Kidney (tissue), 14 donors: Measurements from ENCODE around the gene CISD3. TPM values are rescaled to one million over a fixed set of nuclear protein-coding genes. Genes with fewer than 3 reads are reported as not detected.

Source experiments
- DNase-seq, 5 donors: peaks; one replicate each; pipeline ENCODE4 v3.0.0-alpha.2; 2013 to 2020
- FAIRE-seq: peaks from 2 replicates; lab custom pipeline; 2012; peaks lifted over from hg19 to GRCh38; lab: Jason Lieb, UNC
- H3K27ac ChIP-seq, 2 donors: one replicate each; pipeline ENCODE4 v1.7.0; 2013; ENCODE audit warnings: low read depth in 2 of 2, low read length in 2 of 2, inconsistent platforms in 1 of 2
- H3K27me3 ChIP-seq: one replicate; pipeline ENCODE4 v1.7.1; 2013; ENCODE audit warnings: low read length, inconsistent platforms; ENCODE audit not compliant: control insufficient read depth, insufficient read depth
- H3K36me3 ChIP-seq, 3 donors: one replicate each; pipeline versions ENCODE4 v1.7.0 to v1.7.1; 2013; ENCODE audit warnings: low read length in 3 of 3, control low read depth in 1 of 3, inconsistent platforms in 1 of 3; ENCODE audit not compliant: insufficient read depth in 3 of 3, control insufficient read depth in 2 of 3
- H3K4me1 ChIP-seq, 3 donors: one replicate each; pipeline versions ENCODE4 v1.7.0 to v1.7.1; 2013; ENCODE audit warnings: low read length in 3 of 3, inconsistent platforms in 1 of 3, low read depth in 1 of 3; ENCODE audit not compliant: control insufficient read depth in 2 of 3, insufficient read depth in 2 of 3
- H3K4me3 ChIP-seq, 3 donors: one replicate each; pipeline versions ENCODE4 v1.7.0 to v1.8.1; 2013; ENCODE audit warnings: low read length in 3 of 3, control low read depth in 1 of 3, inconsistent platforms in 1 of 3
- H3K9ac ChIP-seq, 3 donors: one replicate each; pipeline versions ENCODE4 v1.7.0 to v1.7.1; 2013; ENCODE audit warnings: low read length in 3 of 3, control low read depth in 1 of 3, inconsistent platforms in 1 of 3
- H3K9me3 ChIP-seq, 3 donors: one replicate each; pipeline versions ENCODE4 v1.7.0 to v1.7.1; 2013; ENCODE audit warnings: low read length in 3 of 3, control low read depth in 1 of 3, inconsistent platforms in 1 of 3; ENCODE audit not compliant: control insufficient read depth in 2 of 3, insufficient read depth in 1 of 3
- CTCF ChIP-seq: IDR thresholded peaks from 3 replicates; pipeline ENCODE4 v1.5.1; 2012; ENCODE audit warnings: mild to moderate bottlenecking, moderate library complexity, borderline replicate concordance; ENCODE audit not compliant: insufficient read depth; ENCODE audit errors: extremely low read depth
- intact Hi-C: fragments of 100-400 bp; cut with DNase I; formaldehyde crosslinking; loops from one replicate; pipeline ENCODE4 v1.11.1; 2022
- polyA plus RNA-seq: library from polyadenylated mRNA; stranded (reverse); fragments of 350-450 nt; fragmentation: Illumina TruSeq; extraction: RNeasy Lipid Tissue Mini Kit (QIAGEN cat#74804); gene quantifications from one replicate; pipeline ENCODE4 v1.2.3, GENCODE V29; 2014; ENCODE audit warnings: low read depth, low replicate concordance; ENCODE audit not compliant: insufficient read depth
- total RNA-seq: library from RNA; stranded (reverse); fragmentation: NEBNext Ultra II Directional; extraction: Animal tissue kit (Norgen Biotek cat#: 25700); gene quantifications from one replicate; pipeline ENCODE4 v1.2.1, GENCODE V29; 2021
- donor health status: control.
- donor health status: control.
- donor health status: control.
- donor health status: control.
- donor health status: control.
- donor health status: DM: yes; HTN: yes; CAD: no.
- donor health status: Normal renal cell carcinoma (clear cell type).

CISD3 gene
- total and polyA plus RNA-seq, 2 donors from 2014 or later = 37.7 to 152 TPM

GRCh38 chr17:38761612-38762011, 31.5 kb downstream of the CISD3 start:
- H3K4me3 ChIP-seq = no peak overlapping the region
- TF ChIP-seq CTCF = no peak
- intact Hi-C loops = no loop called here
- H3K27me3 ChIP-seq = no peaks in the 10 kb centered on the region
- no peak overlapping the region for H3K9ac ChIP-seq
- H3K27ac ChIP-seq = no peak overlapping the region
- DNase-seq (peak in 1 of 5 donors; percentile 21), FAIRE-seq (no peak)
- no peaks in the 10 kb centered on the region for H3K4me1 ChIP-seq
- H3K36me3 ChIP-seq = peaks cover 5 to 54% (median 30%) of the 10 kb centered on the region in 3 donors
- H3K9me3 ChIP-seq = no peaks in the 10 kb centered on the region

- no peak for TF ChIP-seq CTCF
- Histone ChIP-seq H3K4me1 (no peaks in the 10 kb centered on the region), H3K4me3 (no peak overlapping the region), H3K27ac (no peak overlapping the region), H3K27me3 (no peaks in the 10 kb centered on the region), H3K36me3 (peaks cover 5 to 60% (median 30%) of the 10 kb centered on the region in 3 donors), H3K9ac (no peak overlapping the region), H3K9me3 (no peaks in the 10 kb centered on the region)
- no peak for DNase-seq
- intact Hi-C loops = no loop called here
- FAIRE-seq = no peak
These were observed 32.1 kb downstream of the CISD3 start for GRCh38 chr17:38762231-38762630.

- Histone ChIP-seq H3K27me3 (no peaks in the 10 kb centered on the region), H3K36me3 (peaks cover 8 to 71% (median 43%) of the 10 kb centered on the region in 3 donors), H3K9ac (no peak overlapping the region), H3K4me3 (no peak overlapping the region), H3K27ac (no peak overlapping the region), H3K9me3 (no peaks in the 10 kb centered on the region), H3K4me1 (no peaks in the 10 kb centered on the region)
- DNase-seq = no peak
- no peak for FAIRE-seq
- intact Hi-C loops = no loop called here
- no peak for TF ChIP-seq CTCF
These were observed 36.2 kb downstream of the CISD3 start for GRCh38 chr17:38766341-38766740.

GRCh38 chr17:38768417-38768816, 38.3 kb downstream of the CISD3 start:
- no peak overlapping the region for H3K9ac ChIP-seq
- no peaks in the 10 kb centered on the region for H3K9me3 ChIP-seq
- TF ChIP-seq CTCF = no peak
- no peaks in the 10 kb centered on the region for H3K4me1 ChIP-seq
- FAIRE-seq (no peak), DNase-seq (no peak)
- no peaks in the 10 kb centered on the region for H3K27me3 ChIP-seq
- H3K27ac ChIP-seq = no peak overlapping the region
- intact Hi-C loops = no loop called here
- H3K36me3 ChIP-seq = peaks cover 5 to 74% (median 46%) of the 10 kb centered on the region in 3 donors
- no peak overlapping the region for H3K4me3 ChIP-seq
